Esophagus (tissue), 2 donors: ENCODE results near the gene FOXP2. TPM values are rescaled to one million over a fixed set of nuclear protein-coding genes. Genes with fewer than 3 reads are reported as not detected.
"Not testable (repeated sequence)": the region's sequence is repeated elsewhere in the genome, so short reads cannot be mapped to it uniquely, and the experiment has no call there.

ENCODE experiments used
- H3K27ac ChIP-seq, 2 donors: one replicate each; pipeline ENCODE4 v1.5.1; 2013; ENCODE audit warnings: low read depth in 2 of 2, mild to moderate bottlenecking in 2 of 2, inconsistent platforms in 1 of 2, low read length in 1 of 2, moderate library complexity in 1 of 2
- H3K27me3 ChIP-seq, 2 donors: one replicate each; pipeline ENCODE4 v1.6.1; 2013; ENCODE audit warnings: low read length in 2 of 2, control low read depth in 1 of 2, mild to moderate bottlenecking in 1 of 2; ENCODE audit not compliant: insufficient read depth in 2 of 2, control insufficient read depth in 1 of 2
- H3K36me3 ChIP-seq, 2 donors: one replicate each; pipeline ENCODE4 v1.6.1; 2013; ENCODE audit warnings: low read length in 1 of 2; ENCODE audit not compliant: control insufficient read depth in 2 of 2, insufficient read depth in 2 of 2
- H3K4me1 ChIP-seq, 2 donors: one replicate each; pipeline ENCODE4 v1.6.1; 2013; ENCODE audit warnings: low read length in 1 of 2; ENCODE audit not compliant: control insufficient read depth in 2 of 2, insufficient read depth in 2 of 2
- H3K4me3 ChIP-seq, 2 donors: one replicate each; pipeline ENCODE4 v1.5.1; 2013; ENCODE audit warnings: low read length in 2 of 2, mild to moderate bottlenecking in 2 of 2, low read depth in 1 of 2, moderate library complexity in 1 of 2
- H3K9me3 ChIP-seq, 2 donors: one replicate each; pipeline ENCODE4 v1.6.1; 2013; ENCODE audit warnings: mild to moderate bottlenecking in 2 of 2, low read depth in 1 of 2, low read length in 1 of 2, moderate library complexity in 1 of 2; ENCODE audit not compliant: control insufficient read depth in 2 of 2, insufficient read depth in 1 of 2
- WGBS, 2 donors: extraction: QIAGEN DNeasy Blood & Tissue Kit; methylation state at CpG; one replicate each; pipeline ENCODE4 v1.1.7; 2013; 5-methylcytosine and 5-hydroxymethylcytosine counted together
- polyA plus RNA-seq, 2 donors: library from polyadenylated mRNA; stranded (reverse); fragments of 200-250 nt; gene quantifications; one replicate each; pipeline ENCODE4 v1.2.3, GENCODE V29; 2013
- donor health status: healthy with polysubstance abuse.
- donor health status: Bipolar disorder and iron deficiency.

Gene FOXP2
- polyA plus RNA-seq, 2 donors, result 2.1 to 2.5 TPM

GRCh38 chr7:114440927-114441326 lies 26.3 kb downstream of the FOXP2 start:
- 89 to 96% methylated on average over 4 of the region's 4 CpGs for WGBS, 2 donors
- H3K9me3 ChIP-seq, H3K36me3 ChIP-seq, H3K4me1 ChIP-seq, H3K27ac ChIP-seq, H3K4me3 ChIP-seq, H3K27me3 ChIP-seq: not testable (repeated sequence)

- Histone ChIP-seq H3K27ac (no peak overlapping the region), H3K9me3 (no peaks in the 10 kb centered on the region), H3K4me1 (no peaks in the 10 kb centered on the region), H3K27me3 (no peaks in the 10 kb centered on the region), H3K4me3 (no peak overlapping the region), H3K36me3 (no peaks in the 10 kb centered on the region)
- WGBS, 2 donors, result 76 to 81% methylated on average over 2 of the region's 2 CpGs
Observed at GRCh38 chr7:114444196-114444595, 29.6 kb downstream of the FOXP2 start.

- 83 to 85% methylated on average over 2 of the region's 2 CpGs for WGBS, 2 donors
- H3K9me3 ChIP-seq, result no peaks in the 10 kb centered on the region
Observed at GRCh38 chr7:114450431-114450830, 35.8 kb downstream of the FOXP2 start.

GRCh38 chr7:114459574-114459973 lies 45.0 kb downstream of the FOXP2 start:
- Histone ChIP-seq H3K36me3 (no peaks in the 10 kb centered on the region), H3K27ac (no peak overlapping the region), H3K27me3 (no peaks in the 10 kb centered on the region), H3K9me3 (no peaks in the 10 kb centered on the region), H3K4me3 (no peak overlapping the region), H3K4me1 (no peaks in the 10 kb centered on the region)
- WGBS, 2 donors, result 96% methylated on average over 12 of the region's 12 CpGs

More at GRCh38 chr7:114450431-114450830, 35.8 kb downstream of the FOXP2 start:
- no peaks in the 10 kb centered on the region for H3K4me1 ChIP-seq
- no peaks in the 10 kb centered on the region for H3K36me3 ChIP-seq
- H3K27me3 ChIP-seq, result no peaks in the 10 kb centered on the region
- H3K4me3 ChIP-seq, result no peak overlapping the region
- H3K27ac ChIP-seq, result no peak overlapping the region

- H3K4me3 ChIP-seq, result no peak overlapping the region
- H3K27me3 ChIP-seq, result no peaks in the 10 kb centered on the region
- no peak overlapping the region for H3K27ac ChIP-seq
- no peaks in the 10 kb centered on the region for H3K4me1 ChIP-seq
- no peaks in the 10 kb centered on the region for H3K9me3 ChIP-seq
- WGBS, 2 donors, result 77 to 83% methylated on average over 2 of the region's 2 CpGs
- no peaks in the 10 kb centered on the region for H3K36me3 ChIP-seq
Observed at GRCh38 chr7:114460021-114460420, 45.4 kb downstream of the FOXP2 start.

GRCh38 chr7:114466917-114467316 lies 52.3 kb downstream of the FOXP2 start:
- no peaks in the 10 kb centered on the region for H3K27me3 ChIP-seq

GRCh38 chr7:114468844-114469243 lies 54.2 kb downstream of the FOXP2 start:
- Histone ChIP-seq H3K27me3 (no peaks in the 10 kb centered on the region), H3K36me3 (no peaks in the 10 kb centered on the region), H3K27ac (no peak overlapping the region), H3K4me3 (no peak overlapping the region), H3K9me3 (no peaks in the 10 kb centered on the region), H3K4me1 (no peaks in the 10 kb centered on the region)
- 42 to 48% methylated on average over 2 of the region's 2 CpGs for WGBS, 2 donors

More at GRCh38 chr7:114466917-114467316, 52.3 kb downstream of the FOXP2 start:
- H3K36me3 ChIP-seq, result no peaks in the 10 kb centered on the region
- no peaks in the 10 kb centered on the region for H3K9me3 ChIP-seq
- H3K4me1 ChIP-seq, result no peaks in the 10 kb centered on the region
- no peak overlapping the region for H3K27ac ChIP-seq
- no peak overlapping the region for H3K4me3 ChIP-seq

- 80 to 87% methylated on average over 6 of the region's 6 CpGs for WGBS, 2 donors
Observed at GRCh38 chr7:114472896-114473512, 58.4 kb downstream of the FOXP2 start.

GRCh38 chr7:114478384-114478783 lies 63.8 kb downstream of the FOXP2 start:
- Histone ChIP-seq H3K9me3 (no peaks in the 10 kb centered on the region), H3K27me3 (no peaks in the 10 kb centered on the region), H3K4me3 (no peak overlapping the region), H3K27ac (no peak overlapping the region), H3K4me1 (no peaks in the 10 kb centered on the region), H3K36me3 (no peaks in the 10 kb centered on the region)

More at GRCh38 chr7:114472896-114473512, 58.4 kb downstream of the FOXP2 start:
- Histone ChIP-seq H3K36me3 (no peaks in the 10 kb centered on the region), H3K9me3 (no peaks in the 10 kb centered on the region), H3K4me3 (no peak overlapping the region), H3K27me3 (no peaks in the 10 kb centered on the region), H3K27ac (no peak overlapping the region), H3K4me1 (no peaks in the 10 kb centered on the region)

GRCh38 chr7:114481999-114482398 lies 67.4 kb downstream of the FOXP2 start:
- H3K4me1 ChIP-seq, result no peaks in the 10 kb centered on the region
- H3K36me3 ChIP-seq, result no peaks in the 10 kb centered on the region
- WGBS, 2 donors, result 23 to 44% methylated on average over 2 of the region's 2 CpGs
- H3K27ac ChIP-seq, result no peak overlapping the region
- peaks cover 3 to 4% of the 10 kb centered on the region in 2 donors for H3K9me3 ChIP-seq
- no peaks in the 10 kb centered on the region for H3K27me3 ChIP-seq
- no peak overlapping the region for H3K4me3 ChIP-seq
